Caco-2 (cell line): ENCODE data around the gene ACTG1. TPM values are rescaled to one million over a fixed set of nuclear protein-coding genes. Genes with fewer than 3 reads are reported as not detected.
A peak's percentile ranks its signal among the peaks of the same experiment; 100 is the strongest.

ENCODE experiments used
- BruUV-seq: library from RNA; stranded (reverse); fragments of 400-500 nt; replicated peaks from 2 replicates; lab custom pipeline; 2021; lab: Mats Ljungman, UMichigan
- CTCF ChIA-PET: fragments of 300-600 bp; sonication (Branson Sonifier 250); formaldehyde crosslinking; loops from one replicate; lab custom pipeline; 2022; ENCODE audit warnings: antibody characterized with exemption; lab: Charles Lee
- POLR2A ChIA-PET: fragments of 300-600 bp; sonication (Branson Sonifier 250); formaldehyde crosslinking; loops from one replicate; lab custom pipeline; 2022; ENCODE audit warnings: antibody characterized with exemption; lab: Charles Lee
- DNase-seq, 2 experiments: peaks; one replicate each; pipeline versions ENCODE4 v3.0.0 to v3.0.0-alpha.2; 2020 to 2022
- H3K27me3 ChIP-seq: replicated peaks from 2 replicates; pipeline ENCODE4 v1.6.0; 2011; ENCODE audit warnings: low read length; ENCODE audit not compliant: control insufficient read depth, insufficient read depth
- H3K36me3 ChIP-seq: 2 replicates; pipeline ENCODE4 v1.5.1; 2011; ENCODE audit warnings: low read length; ENCODE audit not compliant: control insufficient read depth, insufficient read depth
- H3K4me1 ChIP-seq: fragments of 250-450 bp; sonication (Bioruptor Pico); 2 replicates; pipeline ENCODE4 v1.5.1; 2020; ENCODE audit warnings: mild to moderate bottlenecking
- H3K4me3 ChIP-seq: 2 replicates; pipeline ENCODE4 v1.5.1; 2011; ENCODE audit warnings: low read depth, mild to moderate bottlenecking, control low read depth, low read length
- H3K9me3 ChIP-seq: fragments of 250-450 bp; sonication (Bioruptor Pico); 2 replicates; pipeline ENCODE4 v1.5.1; 2020; ENCODE audit warnings: mild to moderate bottlenecking, moderate library complexity
- H3K27ac Mint-ChIP-seq: one replicate; pipeline ENCODE4 v1.8.0; 2022; ENCODE audit warnings: mixed read lengths; ENCODE audit not compliant: unreplicated experiment
- H3K27me3 Mint-ChIP-seq: one replicate; pipeline ENCODE4 v1.8.0; 2022; ENCODE audit warnings: mixed read lengths; ENCODE audit not compliant: insufficient read depth, unreplicated experiment
- H3K36me3 Mint-ChIP-seq: one replicate; pipeline ENCODE4 v1.8.0; 2022; ENCODE audit warnings: mild to moderate bottlenecking, mixed read lengths; ENCODE audit not compliant: insufficient read depth, unreplicated experiment
- H3K4me1 Mint-ChIP-seq: one replicate; pipeline ENCODE4 v1.8.0; 2022; ENCODE audit warnings: low read depth, mixed read lengths; ENCODE audit not compliant: unreplicated experiment
- H3K4me3 Mint-ChIP-seq: one replicate; pipeline ENCODE4 v1.8.0; 2022; ENCODE audit warnings: mild to moderate bottlenecking, moderate library complexity, mixed read lengths; ENCODE audit not compliant: unreplicated experiment
- H3K9me3 Mint-ChIP-seq: one replicate; pipeline ENCODE4 v1.8.0; 2022; ENCODE audit warnings: mixed read lengths; ENCODE audit not compliant: unreplicated experiment
- intact Hi-C: fragments of 100-400 bp; cut with micrococcal nuclease; formaldehyde crosslinking; loops from one replicate; pipeline ENCODE4 v1.10.0; 2022; ENCODE audit not compliant: unreplicated experiment
- total RNA-seq: library from RNA; stranded (reverse); gene quantifications from 2 replicates; pipeline ENCODE4 v1.2.3, GENCODE V29; 2022
- TF ChIP-seq, protein P1 (sequence below), 2 experiments: fragments of 200-600 bp in 1 of 2; IDR thresholded peaks; 1 replicate in 1 of 2; 2 replicates in 1 of 2; pipeline versions ENCODE4 v1.5.1 to v1.8.0; 2011 to 2022; ENCODE audit warnings: antibody characterized with exemption in 1 of 2, control low read depth in 1 of 2, inconsistent platforms in 1 of 2, low read depth in 1 of 2, low read length in 1 of 2, mild to moderate bottlenecking in 1 of 2, moderate library complexity in 1 of 2; ENCODE audit not compliant: insufficient read depth in 1 of 2, severe bottlenecking in 1 of 2, unreplicated experiment in 1 of 2

The ACTG1 gene
- total RNA-seq, 1 experiment from 2014 or later, result 1,436 TPM

DNA sequence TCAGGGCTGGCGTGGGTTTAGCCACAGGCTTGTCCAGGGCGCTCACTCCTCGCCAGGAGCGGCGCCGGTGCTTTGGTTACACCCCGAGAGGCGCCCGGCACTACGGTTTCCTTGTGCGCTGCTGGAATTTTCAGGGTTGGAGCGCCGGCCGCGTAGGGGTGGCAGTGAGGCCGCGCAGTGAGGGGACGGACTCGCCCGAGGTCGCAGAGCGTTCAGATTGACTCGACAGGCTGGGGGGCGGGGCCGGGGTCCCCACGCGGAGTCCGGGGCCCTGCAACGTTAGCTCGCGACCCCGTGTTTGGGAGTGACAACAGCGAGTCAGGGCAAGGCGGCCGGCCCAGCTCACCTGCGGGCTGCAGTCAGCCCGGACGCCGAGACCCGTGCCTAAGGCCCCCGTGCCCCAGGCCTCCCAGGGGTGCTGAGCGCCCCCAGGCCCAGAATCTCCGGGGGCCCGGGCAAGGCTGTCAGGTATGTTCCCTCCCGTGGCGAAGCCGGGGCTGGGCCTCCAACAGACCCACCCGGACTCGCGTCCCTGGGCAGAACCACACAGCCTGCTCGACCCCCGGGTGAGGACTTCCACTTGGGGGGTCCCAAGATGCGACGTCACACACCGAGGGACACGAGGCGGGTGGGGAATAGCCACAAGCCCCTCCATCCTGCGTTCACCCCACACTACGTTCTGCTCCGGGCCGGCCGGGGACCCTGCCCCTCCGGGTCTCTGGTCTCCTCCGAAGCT is 1.3 kb upstream of the ACTG1 start:
- TF ChIP-seq, protein P1, sequence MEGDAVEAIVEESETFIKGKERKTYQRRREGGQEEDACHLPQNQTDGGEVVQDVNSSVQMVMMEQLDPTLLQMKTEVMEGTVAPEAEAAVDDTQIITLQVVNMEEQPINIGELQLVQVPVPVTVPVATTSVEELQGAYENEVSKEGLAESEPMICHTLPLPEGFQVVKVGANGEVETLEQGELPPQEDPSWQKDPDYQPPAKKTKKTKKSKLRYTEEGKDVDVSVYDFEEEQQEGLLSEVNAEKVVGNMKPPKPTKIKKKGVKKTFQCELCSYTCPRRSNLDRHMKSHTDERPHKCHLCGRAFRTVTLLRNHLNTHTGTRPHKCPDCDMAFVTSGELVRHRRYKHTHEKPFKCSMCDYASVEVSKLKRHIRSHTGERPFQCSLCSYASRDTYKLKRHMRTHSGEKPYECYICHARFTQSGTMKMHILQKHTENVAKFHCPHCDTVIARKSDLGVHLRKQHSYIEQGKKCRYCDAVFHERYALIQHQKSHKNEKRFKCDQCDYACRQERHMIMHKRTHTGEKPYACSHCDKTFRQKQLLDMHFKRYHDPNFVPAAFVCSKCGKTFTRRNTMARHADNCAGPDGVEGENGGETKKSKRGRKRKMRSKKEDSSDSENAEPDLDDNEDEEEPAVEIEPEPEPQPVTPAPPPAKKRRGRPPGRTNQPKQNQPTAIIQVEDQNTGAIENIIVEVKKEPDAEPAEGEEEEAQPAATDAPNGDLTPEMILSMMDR (IDR thresholded peaks at IDR 0.05; ENCODE audit: insufficient read depth in 1 of 2, low read depth in 1 of 2, low read length in 1 of 2, severe bottlenecking in 1 of 2, unreplicated experiment in 1 of 2), result no peak
- peak overlapping the region; percentile 92 for H3K4me3 Mint-ChIP-seq
- DNase-seq, result peak; percentile 83 to 85
- CTCF ChIA-PET, result interaction anchor here (1.3 kb wide), 1 partner anchor 29 kb away, joined by 3 read pairs; no protein-coding TSS in a partner anchor
- Histone ChIP-seq H3K36me3 (peaks cover 18% of the 10 kb centered on the region), H3K4me3 (peak overlapping the region; percentile 72), H3K4me1 (peaks cover 45% of the 10 kb centered on the region), H3K9me3 (no peaks in the 10 kb centered on the region), H3K27me3 (no peaks in the 10 kb centered on the region)
- peaks cover 76% of the 10 kb centered on the region for H3K36me3 Mint-ChIP-seq
- intact Hi-C loops, result loop anchor here (10.0 kb wide), 1 partner anchor 119 kb away; the partner anchor contains the start of gene BAHCC1
- POLR2A ChIA-PET, result interaction anchor here (0.5 to 2.3 kb wide), 6 partner anchors 14 to 524 kb away, joined by 3 to 12 read pairs (median 5); partner anchors contain the start of genes DCXR and SLC38A10
- no TSS peak for BruUV-seq
- peak overlapping the region; percentile 96 for H3K27ac Mint-ChIP-seq
- H3K27me3 Mint-ChIP-seq, result no peaks in the 10 kb centered on the region
- no peaks in the 10 kb centered on the region for H3K9me3 Mint-ChIP-seq
- peaks cover 38% of the 10 kb centered on the region for H3K4me1 Mint-ChIP-seq

DNA sequence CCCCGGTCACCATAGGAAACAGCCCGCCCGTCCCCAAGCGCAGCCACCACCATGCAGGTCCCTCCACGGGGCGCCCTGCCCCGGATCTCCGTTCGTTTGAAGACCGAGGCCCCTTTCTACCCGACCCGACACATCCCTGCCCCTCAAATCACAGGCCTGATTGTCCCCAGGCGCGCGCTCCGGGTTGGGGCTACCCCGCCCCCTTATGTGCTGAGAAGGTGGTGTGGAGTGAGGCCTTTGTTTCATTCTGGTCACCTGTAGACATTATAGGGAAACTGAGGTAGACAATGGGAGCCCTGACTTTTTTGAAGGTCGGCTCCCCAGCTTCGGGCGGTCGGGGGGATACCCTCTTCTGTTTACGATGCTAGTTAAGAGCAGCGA is 763 bp upstream of the ACTG1 start:
- POLR2A ChIA-PET, result interaction anchor here (0.5 to 2.3 kb wide), 7 partner anchors 13 to 524 kb away, joined by 3 to 12 read pairs (median 4); partner anchors contain the start of genes DCXR and SLC38A10
- Histone ChIP-seq H3K36me3 (peaks cover 18% of the 10 kb centered on the region), H3K4me3 (peak overlapping the region; percentile 72), H3K27me3 (no peaks in the 10 kb centered on the region), H3K4me1 (peaks cover 40% of the 10 kb centered on the region), H3K9me3 (no peaks in the 10 kb centered on the region)
- Mint-ChIP-seq H3K36me3 (peaks cover 76% of the 10 kb centered on the region), H3K9me3 (no peaks in the 10 kb centered on the region), H3K27ac (peak overlapping the region; percentile 96), H3K4me3 (peak overlapping the region; percentile 92), H3K4me1 (peaks cover 38% of the 10 kb centered on the region), H3K27me3 (no peaks in the 10 kb centered on the region)
- DNase-seq, result peak; percentile 79 to 88
- no TSS peak for BruUV-seq
- CTCF ChIA-PET, result interaction anchor here (1.3 kb wide), 1 partner anchor 29 kb away, joined by 3 read pairs; no protein-coding TSS in a partner anchor
- intact Hi-C loops, result loop anchor here (10.0 kb wide), 1 partner anchor 119 kb away; the partner anchor contains the start of gene BAHCC1
- TF ChIP-seq, protein P1 (IDR thresholded peaks at IDR 0.05; ENCODE audit: insufficient read depth in 1 of 2, low read depth in 1 of 2, low read length in 1 of 2, severe bottlenecking in 1 of 2, unreplicated experiment in 1 of 2), result no peak

DNA sequence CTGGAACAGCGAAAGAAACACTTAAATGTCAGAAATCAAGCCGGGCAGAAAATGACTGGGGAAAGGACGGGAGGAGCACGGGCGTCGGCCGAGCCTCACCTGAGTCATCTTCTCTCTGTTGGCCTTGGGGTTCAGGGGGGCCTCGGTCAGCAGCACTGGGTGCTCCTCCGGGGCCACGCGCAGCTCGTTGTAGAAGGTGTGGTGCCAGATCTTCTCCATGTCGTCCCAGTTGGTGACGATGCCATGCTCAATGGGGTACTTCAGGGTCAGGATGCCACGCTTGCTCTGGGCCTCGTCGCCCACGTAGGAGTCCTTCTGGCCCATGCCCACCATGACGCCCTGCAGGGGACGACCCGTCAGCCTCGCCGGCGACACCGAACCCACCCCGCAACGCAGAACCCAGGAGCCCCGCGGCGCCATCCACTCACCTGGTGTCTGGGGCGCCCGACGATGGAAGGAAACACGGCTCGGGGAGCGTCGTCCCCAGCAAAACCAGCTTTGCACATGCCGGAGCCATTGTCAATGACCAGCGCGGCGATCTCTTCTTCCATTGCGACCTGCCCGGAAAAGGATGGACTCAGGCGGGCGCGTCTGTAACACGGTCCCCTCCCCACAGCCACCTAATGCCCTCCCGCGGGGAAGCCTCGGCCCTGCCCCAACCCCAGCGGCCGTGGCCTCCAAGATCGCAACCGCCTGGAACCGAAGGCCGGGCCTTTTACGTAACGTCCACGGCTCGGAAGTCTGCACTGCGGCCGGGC is 616 bp downstream of the ACTG1 start:
- Histone ChIP-seq H3K9me3 (no peaks in the 10 kb centered on the region), H3K4me3 (peak overlapping the region; percentile 72), H3K4me1 (peaks cover 34% of the 10 kb centered on the region), H3K27me3 (no peaks in the 10 kb centered on the region), H3K36me3 (peaks cover 18% of the 10 kb centered on the region)
- no peaks in the 10 kb centered on the region for H3K27me3 Mint-ChIP-seq
- ChIA-PET CTCF (no interaction called here), POLR2A (interaction anchor here (0.7 to 2.3 kb wide), 6 partner anchors 12 to 289 kb away, joined by 3 to 10 read pairs (median 7); partner anchors contain the start of genes NDUFAF8 and TEPSIN)
- H3K4me3 Mint-ChIP-seq, result peak overlapping the region; percentile 92
- peaks cover 32% of the 10 kb centered on the region for H3K4me1 Mint-ChIP-seq
- H3K27ac Mint-ChIP-seq, result peak overlapping the region; percentile 77
- H3K36me3 Mint-ChIP-seq, result peaks cover 82% of the 10 kb centered on the region
- intact Hi-C loops, result loop anchor here (10.0 kb wide), 1 partner anchor 117 kb away; the partner anchor contains the start of gene BAHCC1
- TF ChIP-seq, protein P1 (IDR thresholded peaks at IDR 0.05; ENCODE audit: insufficient read depth in 1 of 2, low read depth in 1 of 2, low read length in 1 of 2, severe bottlenecking in 1 of 2, unreplicated experiment in 1 of 2), result no peak
- no peaks in the 10 kb centered on the region for H3K9me3 Mint-ChIP-seq
- DNase-seq, result peak in 1 of 2 experiments; percentile 45
- TSS peak; percentile 61 for BruUV-seq
